Endothelial cell of umbilical vein (primary cell): ENCODE results near the gene NT5C3A. TPM values are rescaled to one million over a fixed set of nuclear protein-coding genes. Genes with fewer than 3 reads are reported as not detected.

Experiments
- BruUV-seq: library from RNA; stranded (reverse); fragments of 400-500 nt; replicated peaks from 2 replicates; lab custom pipeline; 2021; lab: Mats Ljungman, UMichigan
- CTCF ChIA-PET: fragments of 300-600, 350-600 bp; sonication (Branson Sonifier 250); formaldehyde crosslinking; loops from one replicate; lab custom pipeline; 2021; ENCODE audit warnings: antibody characterized with exemption, inconsistent platforms; lab: Charles Lee
- POLR2A ChIA-PET: fragments of 300-600, 350-600 bp; sonication (Branson Sonifier 250); formaldehyde crosslinking; loops from one replicate; lab custom pipeline; 2021; ENCODE audit warnings: antibody characterized with exemption, inconsistent platforms; lab: Charles Lee
- DNase-seq: peaks from one replicate; pipeline ENCODE4 v3.0.0-alpha.2; 2011; ENCODE audit warnings: low read depth, low spot score
- FAIRE-seq: peaks from 2 replicates; lab custom pipeline; 2011; peaks lifted over from hg19 to GRCh38; lab: Jason Lieb, UNC
- H2AFZ ChIP-seq: 2 replicates; pipeline ENCODE4 v1.6.0; 2012; ENCODE audit warnings: low read depth, low read length, control low read depth, inconsistent platforms
- H3K27ac ChIP-seq: 2 replicates; pipeline ENCODE4 v1.5.1; 2011; ENCODE audit warnings: low read depth, mild to moderate bottlenecking, control low read depth, low read length, moderate library complexity; ENCODE audit not compliant: insufficient read depth
- H3K27me3 ChIP-seq, 2 experiments: 2 replicates each; pipeline versions ENCODE4 v1.6.0 to v1.6.1; 2011; ENCODE audit warnings: low read length in 2 of 2, mixed read lengths in 1 of 2; ENCODE audit not compliant: control insufficient read depth in 2 of 2, insufficient read depth in 2 of 2
- H3K36me3 ChIP-seq, 2 experiments: 2 replicates in 1 of 2; 3 replicates in 1 of 2; pipeline ENCODE4 v1.5.1; 2011; ENCODE audit warnings: low read length in 2 of 2, mild to moderate bottlenecking in 1 of 2, moderate library complexity in 1 of 2; ENCODE audit not compliant: control insufficient read depth in 2 of 2, insufficient read depth in 2 of 2; ENCODE audit errors: extremely low read depth in 1 of 2
- H3K4me1 ChIP-seq: 3 replicates; pipeline ENCODE4 v1.5.1; 2011; ENCODE audit warnings: mild to moderate bottlenecking, low read length; ENCODE audit not compliant: control insufficient read depth, insufficient read depth; ENCODE audit errors: extremely low read depth
- H3K4me2 ChIP-seq: 2 replicates; pipeline ENCODE4 v1.6.1; 2011; ENCODE audit warnings: low read length, control low read depth, mixed read lengths; ENCODE audit not compliant: insufficient read depth
- H3K4me3 ChIP-seq, 3 experiments: fragments of 200-600 bp in 1 of 3; sonication (generic), shearing (Covaris generic) in 1 of 3; replicated peaks in 1 of 3; 2 replicates each; pipeline ENCODE4 v1.5.1; 2011 to 2016; ENCODE audit warnings: control low read depth in 3 of 3, low read length in 3 of 3, mild to moderate bottlenecking in 2 of 3, inconsistent platforms in 1 of 3, low read depth in 1 of 3, moderate library complexity in 1 of 3; ENCODE audit not compliant: insufficient read depth in 1 of 3
- H3K79me2 ChIP-seq: 2 replicates; pipeline ENCODE4 v1.6.0; 2012; ENCODE audit warnings: low read length, inconsistent platforms; ENCODE audit not compliant: control insufficient read depth, insufficient read depth
- H3K9ac ChIP-seq: replicated peaks from 2 replicates; pipeline ENCODE3; 2011; ENCODE audit warnings: low read length, control low read depth; ENCODE audit not compliant: insufficient read depth; ENCODE audit errors: extremely low read depth
- H3K9me1 ChIP-seq: replicated peaks from 3 replicates; pipeline ENCODE4 v1.6.0; 2011; ENCODE audit warnings: mild to moderate bottlenecking, low read length; ENCODE audit not compliant: control insufficient read depth, insufficient read depth; ENCODE audit errors: extremely low read depth
- H3K9me3 ChIP-seq: replicated peaks from 2 replicates; pipeline ENCODE4 v1.5.1; 2012; ENCODE audit warnings: low read length, inconsistent platforms; ENCODE audit not compliant: control insufficient read depth, insufficient read depth
- H4K20me1 ChIP-seq: replicated peaks from 2 replicates; pipeline ENCODE3; 2011; ENCODE audit warnings: mild to moderate bottlenecking, low read length; ENCODE audit not compliant: control insufficient read depth, insufficient read depth; ENCODE audit errors: extremely low read depth
- EZH2 ChIP-seq: IDR thresholded peaks from 2 replicates; pipeline ENCODE4 v1.6.1; 2012; ENCODE audit warnings: borderline replicate concordance, low read depth, mild to moderate bottlenecking, moderate library complexity, low read length, inconsistent platforms; ENCODE audit not compliant: severe bottlenecking
- FOS ChIP-seq: IDR thresholded peaks from 2 replicates; pipeline ENCODE4 v1.6.1; 2011; ENCODE audit warnings: mild to moderate bottlenecking, low read length, moderate library complexity, borderline replicate concordance; ENCODE audit not compliant: insufficient read depth
- GATA2 ChIP-seq: IDR thresholded peaks from 2 replicates; pipeline ENCODE4 v1.7.0; 2011; ENCODE audit warnings: low read depth, mild to moderate bottlenecking, moderate library complexity, mixed read lengths, low read length; ENCODE audit not compliant: insufficient read length, insufficient read depth
- JUN ChIP-seq: IDR thresholded peaks from 2 replicates; pipeline ENCODE4 v1.6.1; 2011; ENCODE audit warnings: borderline replicate concordance, low read depth; ENCODE audit not compliant: insufficient read length, insufficient read depth
- MYC ChIP-seq: IDR thresholded peaks from one replicate; pipeline ENCODE4 v1.6.1; 2011; ENCODE audit warnings: mild to moderate bottlenecking, low read depth, low read length
- POLR2A ChIP-seq: IDR thresholded peaks from 2 replicates; pipeline ENCODE4 v1.6.1; 2012; ENCODE audit warnings: low read depth, mild to moderate bottlenecking, control low read depth, low read length
- POLR2AphosphoS5 ChIP-seq: IDR thresholded peaks from 2 replicates; pipeline ENCODE4 v1.6.1; 2012; ENCODE audit warnings: low read depth, mild to moderate bottlenecking, control low read depth, low read length, moderate library complexity; ENCODE audit not compliant: insufficient read depth
- dilution Hi-C: fragments of 300-500 bp; cut with MboI; formaldehyde crosslinking; loops from one replicate; pipeline ENCODE4 v1.15.0; 2019; ENCODE audit warnings: low sequenced_read_pairs; ENCODE audit not compliant: extremely low pct_ligation_motif_present
- intact Hi-C: fragments of 100-400 bp; cut with micrococcal nuclease; formaldehyde crosslinking; loops from one replicate; pipeline ENCODE4 v1.10.0; 2022
- polyA plus RNA-seq, 4 experiments: library from polyadenylated mRNA; depleted of rRNA in 3 of 4; stranded (reverse) in 3 of 4; unstranded in 1 of 4; fragments of >200 nt; gene quantifications; 2 replicates each; pipeline versions ENCODE4 v1.2.1 to v1.2.3, GENCODE V29; 2011 to 2012; ENCODE audit warnings: missing spikeins in 1 of 4
- total RNA-seq: library from RNA; stranded (reverse); gene quantifications from 2 replicates; pipeline ENCODE4 v1.2.3, GENCODE V29; 2021
- TF ChIP-seq, protein P1 (sequence below), 2 donors: IDR thresholded peaks; 1 replicate in 1 of 2; 2 replicates in 1 of 2; pipeline ENCODE4 v1.5.1; 2011; ENCODE audit warnings: low read length in 2 of 2, mild to moderate bottlenecking in 2 of 2, moderate library complexity in 2 of 2, control low read depth in 1 of 2, inconsistent platforms in 1 of 2, low read depth in 1 of 2; ENCODE audit not compliant: insufficient read depth in 1 of 2; ENCODE audit errors: extremely low read depth in 1 of 2
- TF ChIP-seq, protein P2 (sequence below): IDR thresholded peaks from 2 replicates; pipeline ENCODE4 v1.6.1; 2011; ENCODE audit not compliant: insufficient read depth, insufficient read length

NT5C3A gene
- total and polyA plus RNA-seq, 2 donors (not counting 3 experiments of a cell fraction or from before 2014, with no cell fraction given): 7.1 to 22.6 TPM

DNA sequence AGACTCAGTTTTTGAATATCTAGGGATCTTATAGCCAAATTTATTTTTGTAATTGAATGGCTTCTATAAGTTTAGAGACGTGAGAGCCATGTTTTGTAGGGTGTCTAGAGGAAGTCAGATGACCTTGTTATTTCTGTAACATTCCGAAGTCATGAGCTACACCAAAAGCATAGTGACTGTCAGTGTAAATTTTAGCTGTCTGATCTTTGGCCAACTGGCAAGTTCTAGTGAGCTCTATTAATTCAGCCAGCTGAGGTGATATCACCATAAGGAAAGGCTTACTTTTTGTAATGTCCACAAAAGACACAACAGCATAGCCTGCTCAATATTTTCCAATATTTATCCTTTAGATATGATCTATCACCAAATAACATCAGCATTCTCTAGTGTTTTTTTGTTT, 9.9 kb upstream of the NT5C3A start:
- Histone ChIP-seq H3K27me3 (peaks cover 10 to 17% of the 10 kb centered on the region in 2 experiments), H3K36me3 (no peaks in the 10 kb centered on the region), H3K4me3 (no peak overlapping the region), H3K9me1 (no peaks in the 10 kb centered on the region), H3K79me2 (no peaks in the 10 kb centered on the region), H4K20me1 (no peaks in the 10 kb centered on the region), H3K27ac (peak overlapping the region; percentile 7), H2AFZ (peak overlapping the region; percentile 35), H3K9me3 (no peaks in the 10 kb centered on the region), H3K4me1 (peaks cover 10% of the 10 kb centered on the region), H3K4me2 (peak overlapping the region; percentile 28), H3K9ac (no peak overlapping the region)
- FAIRE-seq (peak; percentile 68), DNase-seq (peak; percentile 69)
- intact Hi-C loops: no loop called here
- POLR2A ChIA-PET: interaction anchor here (1.4 kb wide), 1 partner anchor 10 kb away, joined by 5 read pairs; the partner anchor contains the start of gene NT5C3A
- dilution Hi-C loops: no loop called here
- CTCF ChIA-PET: interaction anchor here (0.7 to 2.8 kb wide), 5 partner anchors 10 to 228 kb away, joined by 3 to 12 read pairs (median 4); partner anchors contain the start of genes NT5C3A and RP9
- BruUV-seq: no TSS peak
- no peak for TF ChIP-seq EZH2
- TF ChIP-seq JUN: peak; percentile 72
- TF ChIP-seq POLR2AphosphoS5: no peak

DNA sequence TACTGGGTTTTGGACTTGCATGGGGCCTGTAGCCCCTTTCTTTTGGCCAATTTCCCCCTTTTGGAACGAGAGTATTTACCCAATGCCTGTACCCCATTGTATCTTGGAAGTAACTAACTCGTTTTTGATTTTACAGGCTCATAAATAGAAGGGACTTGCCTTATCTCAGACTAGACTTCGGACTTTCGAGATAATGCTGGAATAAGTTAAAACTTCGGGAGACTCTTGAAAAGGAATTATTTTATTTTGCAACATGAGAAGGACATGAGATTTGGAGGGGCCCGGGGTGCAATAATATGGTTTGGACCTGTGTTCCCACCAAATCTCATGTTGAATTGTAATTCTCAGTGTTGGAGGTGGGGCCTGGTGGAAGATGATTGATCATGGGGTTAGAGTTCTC, 8.3 kb upstream of the NT5C3A start:
- Histone ChIP-seq H3K4me3 (no peak overlapping the region), H3K9me1 (no peaks in the 10 kb centered on the region), H3K79me2 (no peaks in the 10 kb centered on the region), H3K36me3 (no peaks in the 10 kb centered on the region), H3K4me1 (peaks cover 10% of the 10 kb centered on the region), H4K20me1 (no peaks in the 10 kb centered on the region), H2AFZ (no peak overlapping the region), H3K4me2 (no peak overlapping the region), H3K9me3 (no peaks in the 10 kb centered on the region), H3K27ac (no peak overlapping the region), H3K27me3 (peaks cover 2 to 8% of the 10 kb centered on the region in 2 experiments), H3K9ac (no peak overlapping the region)
- POLR2A ChIA-PET: no interaction called here
- TF ChIP-seq MYC (no peak), POLR2AphosphoS5 (no peak), GATA2 (no peak), POLR2A (no peak), FOS (no peak), JUN (no peak), EZH2 (no peak)
- TF ChIP-seq, protein P1, sequence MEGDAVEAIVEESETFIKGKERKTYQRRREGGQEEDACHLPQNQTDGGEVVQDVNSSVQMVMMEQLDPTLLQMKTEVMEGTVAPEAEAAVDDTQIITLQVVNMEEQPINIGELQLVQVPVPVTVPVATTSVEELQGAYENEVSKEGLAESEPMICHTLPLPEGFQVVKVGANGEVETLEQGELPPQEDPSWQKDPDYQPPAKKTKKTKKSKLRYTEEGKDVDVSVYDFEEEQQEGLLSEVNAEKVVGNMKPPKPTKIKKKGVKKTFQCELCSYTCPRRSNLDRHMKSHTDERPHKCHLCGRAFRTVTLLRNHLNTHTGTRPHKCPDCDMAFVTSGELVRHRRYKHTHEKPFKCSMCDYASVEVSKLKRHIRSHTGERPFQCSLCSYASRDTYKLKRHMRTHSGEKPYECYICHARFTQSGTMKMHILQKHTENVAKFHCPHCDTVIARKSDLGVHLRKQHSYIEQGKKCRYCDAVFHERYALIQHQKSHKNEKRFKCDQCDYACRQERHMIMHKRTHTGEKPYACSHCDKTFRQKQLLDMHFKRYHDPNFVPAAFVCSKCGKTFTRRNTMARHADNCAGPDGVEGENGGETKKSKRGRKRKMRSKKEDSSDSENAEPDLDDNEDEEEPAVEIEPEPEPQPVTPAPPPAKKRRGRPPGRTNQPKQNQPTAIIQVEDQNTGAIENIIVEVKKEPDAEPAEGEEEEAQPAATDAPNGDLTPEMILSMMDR (IDR thresholded peaks at IDR 0.05; ENCODE audit: extremely low read depth in 1 of 2, insufficient read depth in 1 of 2, low read depth in 1 of 2, low read length in 2 of 2): no peak
- TF ChIP-seq, protein P2, sequence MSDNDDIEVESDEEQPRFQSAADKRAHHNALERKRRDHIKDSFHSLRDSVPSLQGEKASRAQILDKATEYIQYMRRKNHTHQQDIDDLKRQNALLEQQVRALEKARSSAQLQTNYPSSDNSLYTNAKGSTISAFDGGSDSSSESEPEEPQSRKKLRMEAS: no peak
- DNase-seq (no peak), FAIRE-seq (no peak)
- CTCF ChIA-PET: no interaction called here
- dilution Hi-C loops: no loop called here
- intact Hi-C loops: no loop called here
- no TSS peak for BruUV-seq
